Mammary epithelial cell (primary cell): ENCODE results near the gene TGFBR3L.

Source experiments
- CTCF ChIP-seq, 2 donors: IDR thresholded peaks in 1 of 2; conservative IDR thresholded peaks in 1 of 2; 2 replicates each; pipeline ENCODE4 v1.5.1; 2011 to 2012; ENCODE audit warnings: inconsistent platforms in 2 of 2, low read length in 2 of 2, mild to moderate bottlenecking in 2 of 2, control low read depth in 1 of 2, low read depth in 1 of 2; ENCODE audit not compliant: insufficient read depth in 1 of 2; ENCODE audit errors: extremely low read depth in 1 of 2
- EZH2 ChIP-seq: IDR thresholded peaks from 2 replicates; pipeline ENCODE4 v1.6.1; 2012; ENCODE audit warnings: low read length, inconsistent platforms, borderline replicate concordance

GRCh38 chr19:7866399-7867091, 48.1 kb upstream of the TGFBR3L start:
- TF ChIP-seq CTCF (conservative IDR thresholded peaks at IDR 0.05 in 1 of 2, IDR thresholded peaks at IDR 0.05 in 1 of 2; ENCODE audit: extremely low read depth in 1 of 2, insufficient read depth in 1 of 2, low read depth in 1 of 2, low read length in 2 of 2) (no peak), EZH2 (no peak)
